GM08714 (cell line): ENCODE results near the gene GAL3ST1.
"Not testable (repeated sequence)": the region's sequence is repeated elsewhere in the genome, so short reads cannot be mapped to it uniquely, and the experiment has no call there.

Experiments
- H3K4me3 ChIP-seq: fragments of 200-500 bp; sonication (Bioruptor generic); 2 replicates; pipeline ENCODE4 v1.5.1; 2014; ENCODE audit warnings: mild to moderate bottlenecking, low read length, inconsistent platforms
- ZNF274 ChIP-seq: IDR thresholded peaks from 2 replicates; pipeline ENCODE4 v1.6.1; 2012; ENCODE audit warnings: mild to moderate bottlenecking, low read depth, low read length

Gene GAL3ST1

DNA sequence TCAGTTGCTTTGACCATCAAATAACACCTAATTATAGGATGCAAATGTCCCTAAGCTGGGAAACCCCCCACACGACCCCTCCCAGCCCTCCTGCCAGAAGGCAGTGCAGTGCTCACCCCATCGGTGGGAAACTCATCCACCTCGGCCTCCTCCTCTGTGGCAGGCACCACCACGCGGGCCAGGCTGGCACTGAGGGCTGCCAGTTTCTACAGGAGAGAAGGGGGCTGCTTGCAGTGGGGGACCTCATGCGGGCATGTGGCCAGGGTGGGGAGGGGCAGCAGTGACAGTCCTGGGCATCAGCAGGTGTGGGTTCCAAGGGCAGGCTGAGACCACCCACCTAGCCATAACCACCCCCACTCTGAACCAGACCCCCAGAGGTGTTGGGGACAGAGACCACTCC, 6.4 kb upstream of the GAL3ST1 start:
- H3K4me3 ChIP-seq: no peak overlapping the region
- TF ChIP-seq ZNF274: no peak

DNA sequence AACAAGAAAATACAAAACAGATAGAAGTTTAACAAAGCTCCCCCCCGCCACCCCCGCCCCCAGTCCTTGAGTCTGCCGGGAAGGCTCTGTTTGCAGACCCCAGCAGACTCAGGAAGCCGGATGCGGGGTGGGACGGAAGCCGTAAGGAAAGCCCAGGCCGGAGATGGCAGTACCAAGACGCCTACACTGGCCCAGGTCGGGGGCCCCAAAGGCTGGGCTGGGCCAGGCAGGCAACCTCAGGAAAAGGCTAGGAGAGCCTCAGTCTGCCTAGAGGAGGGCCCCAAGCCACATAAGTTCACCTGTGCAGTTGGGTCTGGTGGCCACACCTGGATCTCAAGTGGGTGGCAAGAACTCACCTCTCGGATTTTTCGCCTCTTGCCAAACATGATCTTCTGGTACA, 4.0 kb upstream of the GAL3ST1 start:
- H3K4me3 ChIP-seq: no peak overlapping the region
- TF ChIP-seq ZNF274: no peak

DNA sequence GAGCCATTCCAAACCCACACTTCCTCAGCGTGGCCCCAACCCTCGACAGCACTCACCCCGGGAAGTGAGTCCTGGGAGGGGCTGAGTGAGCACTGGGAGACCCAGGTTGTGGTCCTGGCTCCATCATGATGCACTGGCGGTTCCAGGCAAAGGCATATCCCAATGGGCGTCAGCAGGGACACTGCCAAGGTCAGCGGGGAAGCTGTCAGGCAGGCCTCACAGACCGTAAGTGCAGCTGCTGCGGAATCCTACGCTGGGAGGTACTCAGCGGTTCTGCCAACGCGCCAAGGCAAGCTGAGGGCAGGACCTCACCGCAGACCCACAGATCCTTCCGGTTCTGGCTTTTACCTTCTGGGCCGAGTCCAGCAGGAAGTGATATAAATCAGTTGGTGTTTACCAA, 1.4 kb upstream of the GAL3ST1 start:
- TF ChIP-seq ZNF274: no peak
- H3K4me3 ChIP-seq: no peak overlapping the region

DNA sequence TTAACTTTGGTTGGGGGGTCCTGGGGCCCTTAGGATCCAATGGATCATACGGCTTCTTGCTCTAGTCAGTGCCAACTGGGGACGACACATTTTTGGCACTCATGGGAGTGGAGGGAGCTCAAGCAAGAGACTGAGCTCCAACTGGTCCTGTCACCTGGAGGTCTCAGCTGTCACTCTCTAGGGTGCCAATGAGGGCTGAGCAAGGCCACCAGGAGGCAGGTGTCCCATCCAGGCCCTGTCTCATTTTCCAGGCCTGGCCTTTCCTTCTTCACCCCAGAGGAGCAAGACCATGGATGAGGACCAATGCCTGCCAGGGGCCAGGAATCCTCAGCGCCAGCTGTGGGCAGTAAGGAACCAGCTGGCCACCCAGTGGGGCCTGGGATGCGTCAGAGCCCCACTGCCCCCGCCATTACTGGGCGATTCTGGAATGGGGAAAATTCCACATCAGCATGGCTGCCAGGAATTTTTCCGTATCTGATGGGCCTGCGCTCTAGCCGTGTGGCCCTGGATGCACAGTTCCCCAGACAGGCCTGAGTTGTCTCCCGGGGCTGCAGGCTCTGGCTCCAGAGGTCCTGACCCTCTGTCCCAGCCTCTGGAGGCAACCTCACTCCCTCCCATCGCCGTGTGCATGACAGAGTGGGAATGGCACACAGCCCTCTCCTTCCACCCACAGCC, 669 bp upstream of the GAL3ST1 start:
- TF ChIP-seq ZNF274: no peak

DNA sequence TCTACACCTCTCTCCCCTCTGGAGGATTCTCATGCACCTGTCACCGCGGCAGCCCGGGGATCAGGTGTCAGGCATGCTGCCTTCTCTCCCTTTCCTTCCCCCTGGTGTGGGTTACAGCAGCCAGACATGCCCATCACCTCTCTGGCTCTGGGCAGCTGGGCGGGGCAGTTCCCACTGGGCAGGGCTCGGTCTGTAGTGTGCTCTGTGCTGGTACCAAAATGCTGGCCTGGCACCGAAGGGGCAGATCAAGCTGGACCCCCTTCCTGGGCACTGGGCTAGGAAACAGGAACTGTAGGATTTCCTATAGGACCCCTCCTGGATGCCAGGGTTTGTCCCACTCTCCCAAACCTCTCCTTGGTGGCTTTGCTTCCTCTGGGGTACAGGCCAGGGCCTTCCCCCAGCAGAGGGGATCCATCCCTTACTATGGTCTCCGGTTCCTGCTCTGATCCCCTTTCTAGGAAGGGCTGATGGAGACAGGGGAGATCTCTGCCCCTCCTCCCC, 821 bp downstream of the GAL3ST1 start:
- TF ChIP-seq ZNF274: no peak
- no peak overlapping the region for H3K4me3 ChIP-seq

More for the DNA sequence above, 669 bp upstream of the GAL3ST1 start:
- no peak overlapping the region for H3K4me3 ChIP-seq

DNA sequence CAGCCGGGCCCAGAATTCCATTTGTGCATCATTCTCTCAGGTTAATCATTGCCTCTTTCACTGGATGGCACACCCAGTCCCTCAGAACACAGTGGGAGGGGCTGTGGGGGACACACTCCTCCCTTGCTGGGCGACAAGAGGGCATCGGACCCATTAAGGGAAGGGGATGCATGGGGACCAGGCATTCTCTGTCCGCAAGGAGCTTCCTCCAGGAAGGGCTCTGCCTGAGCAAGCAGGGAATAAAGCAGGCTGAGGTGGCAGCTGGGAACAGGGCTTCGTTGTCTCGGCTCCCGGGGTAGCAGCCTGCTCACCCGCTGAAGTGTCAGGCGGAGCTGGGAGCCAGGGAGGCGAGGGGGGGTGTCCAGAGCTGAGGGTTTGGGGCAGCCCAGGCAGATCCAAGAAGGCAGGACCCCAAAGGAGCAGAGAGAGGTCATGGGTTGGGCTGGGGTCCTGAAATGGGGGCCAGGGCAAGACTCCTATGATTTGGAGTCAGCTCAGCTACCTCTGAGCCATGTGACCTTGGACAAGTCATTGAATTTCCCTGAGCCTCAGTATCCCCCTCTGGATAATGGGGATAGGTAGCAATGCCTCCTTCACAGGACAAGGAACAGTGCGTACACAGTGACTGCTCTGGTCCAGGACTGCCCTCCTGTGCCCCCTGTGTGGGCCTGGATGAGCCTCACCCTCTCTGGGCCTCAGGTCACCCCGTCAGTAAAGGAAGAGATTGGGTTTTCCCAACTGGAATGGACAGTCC, 1.4 kb downstream of the GAL3ST1 start:
- TF ChIP-seq ZNF274: no peak
- no peak overlapping the region for H3K4me3 ChIP-seq

DNA sequence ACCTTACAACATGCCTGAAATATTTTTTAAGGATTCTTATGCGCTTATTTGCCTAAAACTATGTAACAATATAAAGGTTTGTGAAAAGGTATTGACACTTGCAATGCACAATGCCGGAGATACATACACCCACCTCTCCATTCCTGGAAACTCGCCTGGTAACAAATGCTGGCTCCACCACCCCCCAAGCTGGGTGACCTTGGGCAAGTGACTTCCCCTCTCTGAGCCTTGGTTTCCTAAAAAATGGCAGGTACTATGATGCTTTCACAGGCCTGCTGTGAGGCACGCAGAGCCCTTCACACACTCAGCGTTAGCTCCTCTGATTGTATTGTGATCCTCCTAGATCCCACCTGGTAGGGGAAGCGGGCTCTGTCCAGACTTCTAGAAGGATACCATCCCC, 2.3 kb downstream of the GAL3ST1 start:
- no peak overlapping the region for H3K4me3 ChIP-seq
- TF ChIP-seq ZNF274: no peak

DNA sequence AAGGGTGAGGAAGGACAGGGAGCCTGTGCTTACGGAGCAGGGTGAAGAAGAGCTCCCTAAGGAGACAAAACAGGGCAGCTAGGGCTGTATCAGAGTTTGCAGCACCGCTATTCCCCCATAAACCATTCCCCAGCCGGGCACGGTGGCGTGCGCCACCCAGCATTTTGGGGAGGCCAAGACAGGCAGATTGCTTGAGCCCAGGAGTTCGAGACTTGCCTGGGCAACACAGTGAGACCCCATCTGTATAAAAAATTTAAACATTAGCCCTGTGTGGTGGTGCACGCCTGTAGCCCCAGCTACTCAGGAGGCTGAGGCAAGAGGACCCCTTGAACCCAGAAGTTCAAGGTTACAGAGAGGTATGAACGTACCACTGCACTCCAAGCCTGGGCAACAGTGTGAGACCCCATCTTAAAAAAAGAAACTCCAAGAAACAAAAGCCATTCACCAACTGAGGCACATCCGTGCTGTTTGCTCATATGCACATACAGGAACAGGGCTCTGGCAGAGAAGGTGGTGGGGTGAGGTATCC, 4.7 kb downstream of the GAL3ST1 start:
- H3K4me3 ChIP-seq: no peak overlapping the region

DNA sequence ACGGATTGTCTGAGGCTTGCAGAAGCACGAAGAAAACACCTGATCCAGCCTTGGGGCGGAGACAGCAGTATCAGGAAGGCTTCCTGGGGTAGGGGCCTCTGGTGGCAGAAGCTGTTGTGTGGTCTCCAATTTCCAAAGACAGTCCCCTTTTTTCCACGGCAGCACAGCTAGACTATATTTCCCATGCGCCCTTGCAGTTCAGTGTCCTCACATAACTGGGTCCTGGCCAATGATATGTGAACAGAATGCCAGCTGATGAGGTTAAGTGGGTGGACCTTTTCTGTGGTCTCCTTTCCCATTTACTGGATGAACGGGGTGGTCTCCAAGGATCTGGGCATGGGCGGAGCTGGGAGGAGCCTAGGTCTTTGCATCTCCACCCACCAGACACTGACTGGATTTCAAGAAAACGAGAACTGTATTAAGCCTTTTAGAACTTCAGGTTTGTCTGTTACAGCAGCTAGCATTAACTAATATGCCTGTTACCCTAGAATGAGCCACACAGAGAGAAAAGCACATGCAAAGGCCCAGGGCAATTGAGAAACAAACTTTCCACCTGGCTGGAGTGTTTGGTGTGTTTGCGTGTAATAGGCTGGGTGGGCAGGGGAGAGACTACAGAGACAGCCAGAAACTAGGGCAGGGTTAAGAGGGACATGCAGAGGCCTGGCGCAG, 6.2 kb downstream of the GAL3ST1 start:
- no peak overlapping the region for H3K4me3 ChIP-seq
- TF ChIP-seq ZNF274: no peak

More for the DNA sequence above, 4.7 kb downstream of the GAL3ST1 start:
- no peak for TF ChIP-seq ZNF274

DNA sequence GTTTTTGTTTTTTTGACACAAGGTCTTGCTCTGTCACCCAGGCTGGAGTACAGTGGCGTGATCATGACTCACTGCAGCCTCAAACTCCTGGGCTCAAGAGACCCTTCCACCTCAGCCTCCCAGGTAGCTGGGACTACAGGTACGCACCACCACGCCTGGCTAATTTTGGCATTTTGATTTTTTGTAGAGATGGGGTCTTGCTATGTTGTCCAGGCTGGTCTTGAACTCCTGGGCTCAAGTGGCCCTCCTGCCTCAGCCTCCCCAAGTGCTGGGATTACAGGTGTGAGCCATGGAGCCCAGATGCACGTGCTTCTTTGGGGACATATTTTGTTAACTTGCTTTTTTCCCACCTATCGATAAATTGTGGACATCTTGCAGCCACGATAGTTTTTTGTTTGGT, 7.2 kb downstream of the GAL3ST1 start:
- not testable (repeated sequence) for H3K4me3 ChIP-seq

DNA sequence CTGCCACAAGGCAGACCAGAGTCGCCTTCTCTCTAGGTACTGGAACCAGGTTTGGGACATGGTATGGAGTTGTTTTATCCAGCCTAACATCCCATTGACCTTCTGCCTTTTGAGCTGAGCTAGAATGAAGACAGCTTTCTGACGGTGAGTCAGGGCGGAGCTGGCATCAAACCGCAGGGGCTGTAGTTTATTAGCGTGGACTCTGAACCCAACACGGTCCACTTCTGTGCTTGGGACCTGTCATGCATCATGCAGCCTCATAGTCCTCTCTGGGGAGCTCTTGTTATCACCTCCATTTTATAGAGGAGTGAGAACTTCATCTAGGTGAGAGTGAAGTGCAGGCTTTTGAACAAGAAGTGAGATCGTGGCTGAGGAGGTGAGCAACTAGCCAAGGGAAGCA, 8.3 kb downstream of the GAL3ST1 start:
- no peak overlapping the region for H3K4me3 ChIP-seq
- TF ChIP-seq ZNF274: no peak

DNA sequence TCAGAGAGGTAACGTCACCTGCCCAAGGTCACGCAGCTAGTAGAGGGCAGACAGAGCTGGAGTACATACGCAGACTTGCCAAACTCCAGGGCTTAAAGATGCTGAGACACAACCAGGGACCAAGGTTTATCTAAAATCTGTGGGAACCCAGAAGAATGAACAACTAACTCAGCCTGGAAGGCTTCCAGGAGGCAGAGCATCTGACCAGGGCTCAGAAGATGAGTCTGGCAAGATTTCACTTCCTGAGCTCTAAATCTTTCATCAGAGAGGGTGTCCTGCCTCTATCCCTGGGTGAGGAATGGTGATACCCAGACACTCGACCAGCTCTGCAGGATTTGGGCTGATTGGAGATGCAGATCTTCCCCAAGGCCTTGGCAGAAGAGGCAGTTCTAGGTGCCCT, 9.1 kb downstream of the GAL3ST1 start:
- no peak for TF ChIP-seq ZNF274
- H3K4me3 ChIP-seq: no peak overlapping the region

DNA sequence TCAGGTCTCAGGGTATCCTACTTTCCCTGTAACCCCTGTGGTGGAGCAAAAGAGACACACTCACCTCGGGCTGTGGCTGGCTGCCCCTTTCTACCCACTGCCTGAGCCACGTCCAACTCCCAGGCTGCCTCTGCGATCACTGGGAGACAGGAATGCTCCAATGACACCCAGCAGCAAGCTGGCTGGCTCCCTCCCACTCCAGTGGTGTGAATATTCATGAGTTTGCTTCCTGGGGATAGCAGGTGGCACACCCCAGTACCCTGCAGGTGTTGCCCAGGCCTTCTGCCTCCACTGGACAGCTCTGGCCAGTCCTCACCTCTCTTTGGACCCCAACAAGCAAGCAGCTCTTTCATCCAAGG, 9.7 kb downstream of the GAL3ST1 start:
- TF ChIP-seq ZNF274: no peak
- no peak overlapping the region for H3K4me3 ChIP-seq

DNA sequence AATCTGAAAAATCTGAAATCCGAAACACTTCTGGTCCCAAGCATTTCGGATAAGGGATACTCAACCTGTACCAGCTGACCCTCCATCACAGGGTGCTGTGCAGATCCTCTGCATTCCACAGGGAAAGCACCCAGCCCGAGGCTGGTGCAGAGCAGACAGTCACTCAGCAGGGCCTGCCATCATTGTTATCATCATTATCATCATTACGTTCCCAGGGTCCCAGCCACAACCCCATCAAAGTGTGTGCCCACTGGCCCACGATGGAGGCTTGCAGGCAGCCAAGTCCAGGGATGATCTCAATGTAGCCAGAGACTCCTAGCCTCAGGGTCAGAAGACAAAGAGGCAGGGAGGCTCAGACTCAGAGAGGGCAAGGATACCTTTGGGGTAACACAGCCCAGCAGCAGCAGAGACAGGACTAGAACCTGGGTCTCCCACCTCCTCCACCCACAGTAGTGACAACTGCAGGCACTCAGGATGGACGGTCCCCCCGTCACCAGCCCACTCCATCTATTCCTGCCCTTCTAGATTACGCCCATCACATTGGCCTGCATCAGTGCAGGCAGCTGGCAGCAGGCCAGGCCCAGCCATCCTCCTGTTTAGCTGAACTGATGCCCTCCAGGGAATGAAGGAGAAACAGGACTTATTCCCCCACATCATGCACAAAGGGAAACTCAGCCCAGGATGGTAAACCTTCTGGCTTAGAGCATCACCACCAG, 10.3 kb downstream of the GAL3ST1 start:
- no peak overlapping the region for H3K4me3 ChIP-seq
- TF ChIP-seq ZNF274: no peak
